Middle frontal gyrus (tissue), 1 donor: ENCODE data around the gene UBE3B.

Experiments
- DNase-seq: peaks from one replicate; pipeline ENCODE4 v3.0.0-alpha.2; 2015; ENCODE audit warnings: low spot score; ENCODE audit errors: extremely low spot score

UBE3B gene

DNA sequence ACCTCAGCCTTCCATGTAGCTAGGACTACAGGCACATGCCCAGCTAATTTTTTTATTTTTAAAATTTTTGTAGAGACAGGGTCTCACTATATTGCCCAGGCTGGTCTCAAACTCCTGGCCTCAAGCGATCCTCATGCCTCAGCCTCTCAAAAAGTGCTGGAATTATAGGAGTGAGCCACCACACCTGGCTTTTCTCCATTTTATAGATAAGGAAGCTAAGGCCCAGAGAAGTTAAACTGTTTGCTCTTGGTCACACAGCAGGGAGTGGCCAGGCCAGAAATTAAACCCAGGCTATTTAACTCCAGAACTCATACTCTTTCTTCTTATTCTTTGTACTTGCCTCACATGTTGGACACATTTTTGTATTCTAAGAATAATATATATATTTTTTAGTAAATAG lies 16.5 kb downstream of the UBE3B start:
- no peak for DNase-seq

GRCh38 chr12:109494348-109494881 lies 17.0 kb downstream of the UBE3B start:
- no peak for DNase-seq

DNA sequence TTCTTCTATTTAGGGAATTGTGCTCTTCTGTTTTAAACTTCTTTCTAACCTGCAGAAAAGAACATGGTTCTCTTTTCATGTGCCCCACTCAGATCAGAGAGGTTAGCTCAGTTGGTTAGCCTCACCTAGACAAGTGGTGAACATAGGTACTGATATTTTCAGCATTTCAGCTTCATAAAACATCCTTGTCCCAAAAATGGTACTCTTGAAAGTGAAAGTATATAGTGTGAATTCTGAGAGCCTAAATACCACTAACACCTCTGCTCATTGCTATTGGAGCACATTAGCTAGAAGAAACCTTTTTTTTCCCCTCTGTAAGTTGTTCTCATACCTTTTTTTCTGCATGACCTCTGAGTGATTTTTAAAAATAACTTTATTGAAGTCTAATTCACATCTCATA lies 17.6 kb downstream of the UBE3B start:
- DNase-seq: no peak

DNA sequence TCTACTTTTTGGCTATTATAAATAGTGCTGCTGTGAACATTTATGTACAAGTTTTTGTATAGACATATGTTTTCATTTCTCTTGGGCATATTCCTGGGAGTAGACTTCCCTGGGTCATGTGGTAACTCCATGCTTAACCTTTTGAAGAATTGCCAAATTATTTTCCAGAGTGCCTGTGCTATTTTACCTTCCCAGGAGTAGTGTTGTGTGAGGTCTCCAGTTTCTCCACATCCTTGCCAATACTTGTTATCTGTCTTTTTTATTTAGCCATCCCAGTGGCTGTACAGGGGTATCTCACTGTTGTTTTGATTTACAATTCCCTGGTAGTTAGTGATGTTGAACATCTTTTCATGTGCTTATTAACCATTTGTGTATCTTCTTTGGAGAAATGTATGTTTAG lies 18.9 kb downstream of the UBE3B start:
- DNase-seq: no peak

DNA sequence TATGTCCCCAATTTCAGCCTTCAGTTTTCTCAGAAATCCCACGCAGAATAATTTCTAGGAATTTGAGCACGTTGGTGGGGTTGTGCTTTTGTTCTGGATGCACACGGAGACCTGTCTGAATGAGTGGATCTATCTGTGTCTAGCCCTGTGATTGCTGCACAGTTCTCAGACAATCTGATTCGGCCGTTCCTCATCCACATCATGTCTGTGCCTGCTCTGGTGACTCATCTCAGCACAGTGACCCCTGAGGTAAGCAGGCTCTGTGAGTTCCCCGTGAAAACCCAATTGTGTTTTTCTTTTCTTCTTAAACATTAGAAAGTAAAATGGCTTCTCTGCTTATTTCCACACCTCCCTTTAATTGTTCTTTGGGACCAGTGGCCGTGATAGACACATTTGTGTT lies 20.2 kb downstream of the UBE3B start:
- DNase-seq: no peak

DNA sequence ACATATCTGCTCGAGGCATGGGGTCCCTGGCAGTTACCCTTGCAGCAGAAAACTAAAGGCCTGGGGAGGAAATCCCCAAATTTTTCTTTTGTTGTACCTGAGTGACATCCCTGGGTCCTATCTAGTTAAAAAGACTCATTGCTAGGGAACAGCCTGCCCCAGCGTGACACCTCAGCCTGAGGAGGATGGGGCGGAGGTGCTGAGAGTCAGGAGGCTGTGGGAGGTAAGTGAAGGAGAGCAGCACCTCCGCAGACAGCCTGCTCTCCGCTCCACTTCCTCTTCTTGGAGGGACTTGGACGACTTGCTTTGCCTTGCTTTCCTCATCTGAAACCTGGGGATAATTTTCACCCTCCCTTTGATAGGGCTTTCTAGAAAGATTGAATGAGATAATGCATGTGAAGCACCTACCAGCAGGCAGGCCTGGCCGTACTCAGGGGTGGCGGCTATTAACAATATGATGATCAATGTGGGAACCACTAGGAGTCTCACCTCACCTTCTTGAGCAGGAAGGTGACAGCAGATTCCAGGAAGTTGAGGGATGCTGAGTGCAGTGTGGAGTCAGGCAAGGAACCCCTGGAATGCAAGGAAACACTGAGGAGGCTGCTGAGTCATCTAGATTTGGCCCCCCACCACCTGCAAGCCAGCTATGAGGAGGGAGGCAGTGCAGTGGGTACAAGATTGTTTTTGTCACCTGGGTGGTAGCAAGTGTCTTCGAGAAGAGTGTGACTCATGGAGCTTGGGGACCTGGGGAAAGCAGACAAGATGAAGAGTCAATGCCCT lies 23.2 kb downstream of the UBE3B start:
- DNase-seq: no peak

DNA sequence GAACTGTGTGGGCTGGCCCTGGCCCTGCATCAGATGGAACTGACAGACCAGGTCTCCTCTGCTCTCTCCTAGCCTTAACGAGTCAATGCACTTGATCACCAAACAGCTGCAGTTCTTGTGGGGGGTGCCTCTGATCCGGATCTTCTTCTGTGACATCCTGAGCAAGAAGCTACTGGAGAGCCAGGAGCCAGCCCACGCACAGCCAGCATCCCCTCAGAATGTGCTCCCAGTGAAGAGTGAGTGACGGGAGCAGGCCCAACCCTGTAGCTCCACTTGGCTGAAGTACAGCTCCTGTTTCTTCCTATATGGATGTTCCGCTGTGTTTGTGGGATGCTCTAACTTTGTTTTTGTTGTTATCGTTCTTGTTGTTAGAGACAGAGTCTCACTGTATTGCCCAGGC lies 23.9 kb downstream of the UBE3B start:
- no peak for DNase-seq

- DNase-seq: no peak
These were observed 24.9 kb downstream of the UBE3B start for GRCh38 chr12:109502332-109502731.

GRCh38 chr12:109503611-109504010 lies 26.2 kb downstream of the UBE3B start:
- peak; percentile 13 for DNase-seq

GRCh38 chr12:109504068-109504467 lies 26.6 kb downstream of the UBE3B start:
- no peak for DNase-seq

GRCh38 chr12:109510196-109510595 lies 32.8 kb downstream of the UBE3B start:
- no peak for DNase-seq

DNA sequence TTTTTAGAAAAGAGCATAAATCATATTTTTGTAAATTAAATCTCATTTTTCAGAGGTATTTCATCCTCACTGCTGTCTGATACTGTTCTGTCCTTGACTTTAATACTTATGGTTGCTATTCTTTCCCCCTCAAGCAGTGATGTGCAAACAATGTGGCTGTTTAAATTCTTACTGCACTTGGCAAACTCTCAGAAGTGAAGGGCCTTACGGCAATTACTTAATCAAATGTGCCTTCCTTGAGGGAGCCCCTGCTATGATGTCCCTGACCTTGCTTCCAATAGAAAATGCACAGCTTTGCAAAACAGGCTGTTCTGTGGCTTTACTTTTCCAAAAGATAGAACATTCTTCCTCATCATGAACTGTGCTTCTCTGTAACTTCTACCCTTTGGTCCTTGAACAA lies 35.2 kb downstream of the UBE3B start:
- DNase-seq: no peak

DNA sequence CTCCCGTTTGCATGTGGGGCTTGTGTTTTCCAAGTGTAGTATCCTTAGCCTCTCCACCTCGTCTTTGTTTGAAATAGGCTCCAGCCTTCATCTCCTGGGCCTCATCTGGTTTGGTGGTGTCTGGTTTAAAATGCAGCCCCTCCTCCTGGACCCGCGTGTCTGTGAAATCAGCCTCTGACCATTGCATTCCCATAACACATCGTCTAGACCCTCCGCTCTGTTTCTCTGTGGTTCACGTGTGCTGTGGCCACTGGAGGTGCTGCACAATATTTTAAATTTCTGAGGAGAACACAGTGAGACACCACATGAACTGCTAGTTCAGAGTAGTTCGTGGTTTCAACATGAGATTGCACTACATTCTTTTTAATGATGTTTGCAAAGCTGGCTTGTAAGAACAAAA lies 35.6 kb downstream of the UBE3B start:
- no peak for DNase-seq

GRCh38 chr12:109513977-109514376 lies 36.5 kb downstream of the UBE3B start:
- DNase-seq: no peak

- DNase-seq: no peak
These were observed 40.2 kb downstream of the UBE3B start for GRCh38 chr12:109517619-109518018.

DNA sequence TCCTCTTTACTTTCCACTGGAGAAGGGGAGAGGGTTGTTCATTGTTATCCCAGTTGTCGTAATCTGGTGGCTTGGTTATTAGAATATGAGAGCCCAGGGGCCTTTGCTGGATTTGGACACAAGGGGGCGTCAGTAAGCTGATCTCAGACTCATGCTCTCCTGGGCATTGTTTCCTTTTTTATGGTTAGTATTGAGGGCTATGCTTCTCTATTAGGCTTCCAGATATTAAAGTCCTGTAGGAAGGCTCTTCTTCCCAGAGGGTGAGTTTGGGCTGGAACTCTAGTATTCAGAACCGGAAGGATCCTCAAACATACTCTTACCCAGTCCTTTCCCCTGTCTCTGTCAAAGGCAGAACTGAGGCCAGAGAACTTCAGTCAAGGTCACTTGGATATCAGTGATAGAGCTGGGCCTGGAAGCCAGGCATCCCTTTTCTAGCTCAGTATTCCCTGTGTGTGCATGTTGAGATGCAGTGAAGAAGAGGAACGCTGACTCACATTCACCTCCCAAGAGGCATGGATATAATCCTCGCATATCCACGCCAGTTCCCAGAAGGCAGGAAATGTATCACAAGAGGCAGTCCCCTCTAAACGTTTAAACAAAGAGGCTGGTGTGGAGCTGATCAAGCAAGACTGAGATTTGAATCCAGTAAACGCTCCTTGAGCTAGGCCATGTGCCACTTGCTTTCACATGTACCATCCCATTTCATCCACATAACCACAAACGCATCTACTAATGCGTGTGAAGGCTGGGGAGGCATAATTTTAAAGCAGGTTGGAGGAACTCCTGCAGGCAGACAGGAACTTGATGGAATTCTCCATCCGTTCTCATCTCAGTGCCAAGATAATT lies 41.6 kb downstream of the UBE3B start:
- DNase-seq: peak; percentile 58

DNA sequence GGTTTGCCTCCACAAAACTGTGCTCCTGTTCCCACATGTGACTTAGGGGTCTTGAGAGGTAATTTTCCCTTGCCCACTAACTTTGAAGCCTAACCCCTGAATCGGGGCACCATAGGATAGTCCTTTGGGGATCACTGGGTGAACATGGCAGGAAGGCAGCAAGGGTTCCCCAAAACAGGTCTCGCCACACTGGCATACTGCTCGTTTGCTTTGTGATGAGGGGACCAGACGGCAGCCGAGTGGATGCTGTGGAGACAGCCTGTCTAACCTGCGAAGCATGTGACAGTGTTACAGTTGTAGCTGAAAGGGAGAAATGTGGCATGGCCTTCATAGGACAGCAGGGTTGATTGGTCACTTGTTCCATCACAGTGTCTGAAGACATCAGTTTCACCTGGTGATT lies 42.4 kb downstream of the UBE3B start:
- DNase-seq: no peak

DNA sequence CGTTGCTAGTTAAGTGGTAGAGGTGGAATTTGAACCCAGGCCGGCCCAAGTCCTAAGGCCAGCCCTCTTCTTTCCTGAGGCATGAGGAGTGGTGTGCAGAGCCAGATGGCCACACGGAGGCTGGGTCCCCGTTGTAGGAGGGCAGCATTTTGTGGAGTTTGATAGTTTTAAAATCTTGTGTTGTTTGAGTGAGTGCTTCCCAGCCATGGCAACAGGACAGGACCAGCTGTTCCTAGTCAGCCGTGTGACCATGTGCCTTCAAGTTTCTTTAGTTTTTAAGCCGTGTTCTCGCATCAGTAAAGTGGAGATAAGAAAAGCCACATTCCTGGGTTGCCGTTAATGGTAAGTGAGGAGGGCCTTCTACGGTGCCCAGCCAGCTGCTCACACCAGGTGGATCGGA lies 44.4 kb downstream of the UBE3B start:
- no peak for DNase-seq

DNA sequence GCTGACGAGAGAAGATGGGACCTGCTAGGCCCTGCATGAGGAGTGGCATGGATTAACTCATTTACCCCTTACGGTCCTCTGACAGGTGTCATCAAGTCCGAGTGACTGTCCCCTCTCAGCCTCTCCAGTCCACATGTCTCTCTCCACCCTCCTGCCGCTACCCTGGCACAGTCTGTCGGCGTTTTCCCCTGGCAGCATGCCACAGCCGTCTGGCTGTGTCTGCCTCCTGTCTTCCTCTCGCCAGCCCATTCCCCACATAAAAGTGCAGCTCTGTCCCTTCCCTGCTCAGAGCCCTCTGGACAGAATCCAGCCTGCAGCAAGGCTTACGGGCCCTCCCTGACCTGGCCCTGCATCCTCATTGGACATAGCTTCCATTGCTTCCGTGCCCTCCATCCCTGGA lies 45.6 kb downstream of the UBE3B start:
- DNase-seq: no peak

DNA sequence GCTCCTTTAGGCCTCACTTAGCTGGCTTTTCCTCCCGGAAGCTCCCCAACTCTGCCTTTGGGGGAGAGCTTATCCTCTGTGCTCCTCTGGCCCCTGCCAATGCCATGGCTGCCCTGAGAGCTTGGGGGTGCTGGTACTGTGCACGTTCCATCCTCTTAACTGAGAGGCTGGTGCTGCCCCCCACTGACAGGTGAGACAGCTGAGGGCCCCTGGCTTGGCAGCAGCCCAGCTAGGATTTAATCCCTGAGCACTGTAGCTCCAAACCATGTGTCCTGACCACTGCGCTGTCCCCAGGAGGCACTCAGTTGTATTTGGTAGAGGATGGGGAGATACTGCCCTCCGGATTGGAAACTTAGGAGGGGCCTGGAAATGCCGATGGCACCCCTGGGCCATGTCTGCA lies 46.1 kb downstream of the UBE3B start:
- DNase-seq: no peak

DNA sequence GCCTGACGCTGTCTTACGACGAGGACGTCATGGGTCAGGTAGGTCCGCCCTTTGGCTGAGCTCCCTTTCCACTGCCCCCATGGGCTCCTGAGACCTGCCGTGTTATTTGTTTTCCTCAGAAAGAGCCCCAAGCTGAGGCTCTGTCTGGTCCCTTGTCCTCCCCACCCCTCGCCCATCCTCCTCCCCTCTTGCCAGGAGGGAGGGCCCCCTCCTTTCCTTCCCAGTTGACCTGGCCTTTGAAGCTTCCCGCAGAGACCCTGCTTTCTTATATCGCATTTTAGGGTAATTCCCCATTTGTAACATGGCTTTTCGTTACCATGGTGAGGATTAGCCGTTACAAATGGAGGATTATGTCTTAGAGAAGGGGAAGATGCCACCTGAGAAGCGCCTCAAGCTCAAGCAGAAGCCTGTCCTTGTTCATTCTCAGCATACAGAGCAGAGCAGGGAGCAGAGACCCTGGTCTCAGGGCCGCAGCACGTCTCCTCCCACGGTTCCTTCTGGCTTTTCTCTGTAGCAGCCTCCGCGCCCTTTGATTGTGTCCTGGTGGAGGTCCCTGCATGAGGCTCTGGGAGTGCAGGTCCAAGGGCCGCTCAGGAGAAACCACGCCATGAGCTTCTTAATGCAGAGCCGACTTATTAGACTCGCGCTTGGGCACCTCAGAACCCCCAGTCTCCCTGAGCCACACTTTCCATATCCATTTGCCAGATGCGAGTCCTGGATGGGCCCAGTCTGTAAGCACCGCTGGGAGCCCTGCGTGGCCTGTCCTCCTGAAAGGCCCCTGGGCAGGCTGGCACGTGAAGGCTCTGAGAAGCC lies 47.2 kb downstream of the UBE3B start:
- DNase-seq: no peak

- no peak for DNase-seq
These were observed 47.8 kb downstream of the UBE3B start for GRCh38 chr12:109525279-109525585.
